Body of pancreas (tissue), 4 donors: Measurements from ENCODE around the gene EEF1G. TPM values are rescaled to one million over a fixed set of nuclear protein-coding genes. Genes with fewer than 3 reads are reported as not detected.

Source experiments
- ATAC-seq: fragments of 150-250 bp; one replicate; pipeline ENCODE4 v1.9.1; 2016
- DNase-seq, 4 donors: peaks; one replicate each; pipeline ENCODE4 v3.0.0-alpha.2; 2019
- H3K27ac ChIP-seq, 4 donors: fragments of 200-600 bp; sonication (generic); 1 replicate in 3 of 4; 2 replicates in 1 of 4; pipeline versions ENCODE4 v1.5.1 to v1.6.1; 2016 to 2019; ENCODE audit warnings: mild to moderate bottlenecking in 1 of 4, mixed read lengths in 1 of 4, moderate library complexity in 1 of 4
- H3K27me3 ChIP-seq, 2 donors: fragments of 200-600 bp; sonication (generic); one replicate each; pipeline ENCODE4 v1.6.0; 2016; ENCODE audit warnings: mild to moderate bottlenecking in 1 of 2
- H3K36me3 ChIP-seq, 2 donors: fragments of 200-600 bp; sonication (generic); replicated peaks in 1 of 2; 2 replicates each; pipeline ENCODE4 v1.5.1; 2016; ENCODE audit warnings: low read depth in 2 of 2; ENCODE audit not compliant: insufficient read depth in 1 of 2
- H3K4me1 ChIP-seq: fragments of 200-600 bp; sonication (generic); one replicate; pipeline ENCODE4 v1.6.0; 2016
- H3K4me3 ChIP-seq, 2 donors: fragments of 200-600 bp; sonication (generic); 1 replicate in 1 of 2; 2 replicates in 1 of 2; pipeline ENCODE4 v1.5.1; 2016 to 2019
- H3K9me3 ChIP-seq, 3 donors: fragments of 200-600 bp; sonication (generic); 1 replicate in 2 of 3; 2 replicates in 1 of 3; pipeline ENCODE4 v1.5.1; 2016
- POLR2A ChIP-seq, 3 donors: fragments of 450-650 bp; IDR thresholded peaks; one replicate each; pipeline ENCODE4 v1.6.1; 2016; ENCODE audit warnings: antibody characterized with exemption in 3 of 3, mild to moderate bottlenecking in 2 of 3
- WGBS, 2 donors: methylation state at CpG; one replicate each; pipeline ENCODE4 v1.1.5; 2017; 5-methylcytosine and 5-hydroxymethylcytosine counted together
- intact Hi-C: fragments of 100-400 bp; cut with DNase I; formaldehyde crosslinking; loops from one replicate; pipeline ENCODE4 v1.15.1; 2023
- total RNA-seq, 2 donors: library from RNA; depleted of rRNA; stranded (reverse); fragments of >200 nt; gene quantifications; one replicate each; pipeline ENCODE4 v1.1.0, GENCODE V29; 2016
- TF ChIP-seq, protein P1 (sequence below), 7 experiments: fragments of 450-650 bp in 4 of 7; fragments of 200-600 bp in 3 of 7; sonication (generic) in 3 of 7; IDR thresholded peaks; one replicate each; pipeline ENCODE4 v1.5.1; 2016 to 2019; ENCODE audit warnings: antibody characterized with exemption in 7 of 7

The EEF1G gene
- total RNA-seq, 2 donors from 2014 or later = 893 to 1,161 TPM

DNA sequence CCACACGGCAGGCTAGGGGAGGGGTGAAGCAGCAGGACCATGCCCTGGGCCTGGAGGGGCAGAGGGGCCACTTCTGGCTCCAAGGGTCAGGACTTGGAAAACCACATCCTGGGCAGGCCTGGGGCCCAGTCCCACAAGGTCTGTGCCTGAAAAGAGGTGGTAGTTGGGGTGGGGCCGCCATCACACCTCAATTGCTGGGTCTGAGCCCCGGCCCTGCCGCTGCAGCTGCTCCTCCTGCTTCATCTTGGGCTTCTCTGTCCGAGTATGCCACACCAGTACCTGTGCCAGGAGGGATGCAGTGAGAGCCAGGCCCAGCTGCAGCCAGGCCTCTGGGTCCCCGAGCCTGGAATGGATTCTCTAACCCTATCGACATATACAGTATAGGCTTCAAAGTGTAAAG, 41.8 kb upstream of the EEF1G start:
- WGBS, 2 donors = 73 to 89% methylated on average over 3 to 7 of the region's 7 CpGs
- intact Hi-C loops = no loop called here
- no peak overlapping the region for H3K4me3 ChIP-seq

GRCh38 chr11:62614275-62614674, 40.6 kb upstream of the EEF1G start:
- no peak for TF ChIP-seq POLR2A (IDR thresholded peaks at IDR 0.05)
- TF ChIP-seq, protein P1, sequence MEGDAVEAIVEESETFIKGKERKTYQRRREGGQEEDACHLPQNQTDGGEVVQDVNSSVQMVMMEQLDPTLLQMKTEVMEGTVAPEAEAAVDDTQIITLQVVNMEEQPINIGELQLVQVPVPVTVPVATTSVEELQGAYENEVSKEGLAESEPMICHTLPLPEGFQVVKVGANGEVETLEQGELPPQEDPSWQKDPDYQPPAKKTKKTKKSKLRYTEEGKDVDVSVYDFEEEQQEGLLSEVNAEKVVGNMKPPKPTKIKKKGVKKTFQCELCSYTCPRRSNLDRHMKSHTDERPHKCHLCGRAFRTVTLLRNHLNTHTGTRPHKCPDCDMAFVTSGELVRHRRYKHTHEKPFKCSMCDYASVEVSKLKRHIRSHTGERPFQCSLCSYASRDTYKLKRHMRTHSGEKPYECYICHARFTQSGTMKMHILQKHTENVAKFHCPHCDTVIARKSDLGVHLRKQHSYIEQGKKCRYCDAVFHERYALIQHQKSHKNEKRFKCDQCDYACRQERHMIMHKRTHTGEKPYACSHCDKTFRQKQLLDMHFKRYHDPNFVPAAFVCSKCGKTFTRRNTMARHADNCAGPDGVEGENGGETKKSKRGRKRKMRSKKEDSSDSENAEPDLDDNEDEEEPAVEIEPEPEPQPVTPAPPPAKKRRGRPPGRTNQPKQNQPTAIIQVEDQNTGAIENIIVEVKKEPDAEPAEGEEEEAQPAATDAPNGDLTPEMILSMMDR (IDR thresholded peaks at IDR 0.05) = no peak
- H3K27ac ChIP-seq = peak overlapping the region in 2 of 4 donors; percentile 11 to 94
- 72% methylated on average over 7 to 8 of the region's 8 CpGs for WGBS, 2 donors
- peaks cover 22% of the 10 kb centered on the region for H3K4me1 ChIP-seq
- H3K4me3 ChIP-seq = no peak overlapping the region
- intact Hi-C loops = no loop called here
- peaks cover 0 to 3% of the 10 kb centered on the region in 2 donors for H3K36me3 ChIP-seq
- DNase-seq = peak in 2 of 4 donors; percentile 22 to 65
- no peaks in the 10 kb centered on the region for H3K27me3 ChIP-seq
- H3K9me3 ChIP-seq = no peaks in the 10 kb centered on the region
- ATAC-seq = no peak

More for the DNA sequence above, 41.8 kb upstream of the EEF1G start:
- peaks cover 26% of the 10 kb centered on the region for H3K4me1 ChIP-seq
- H3K27me3 ChIP-seq = no peaks in the 10 kb centered on the region
- peaks cover 0 to 3% of the 10 kb centered on the region in 2 donors for H3K36me3 ChIP-seq
- TF ChIP-seq, protein P1 (IDR thresholded peaks at IDR 0.05) = no peak
- no peak for TF ChIP-seq POLR2A (IDR thresholded peaks at IDR 0.05)
- no peak overlapping the region for H3K27ac ChIP-seq
- no peak for DNase-seq
- H3K9me3 ChIP-seq = no peaks in the 10 kb centered on the region
- ATAC-seq = no peak

- Histone ChIP-seq H3K27ac (peak overlapping the region; percentile 82 to 96 (median 88)), H3K9me3 (no peaks in the 10 kb centered on the region), H3K36me3 (peaks cover 0 to 3% of the 10 kb centered on the region in 2 donors), H3K4me1 (peaks cover 22% of the 10 kb centered on the region), H3K4me3 (no peak overlapping the region), H3K27me3 (no peaks in the 10 kb centered on the region)
- no peak for ATAC-seq
- TF ChIP-seq POLR2A (IDR thresholded peaks at IDR 0.05) = no peak
- TF ChIP-seq, protein P1 (IDR thresholded peaks at IDR 0.05) = no peak
- WGBS, 2 donors = 20 to 38% methylated on average over 3 to 14 of the region's 15 CpGs
- DNase-seq = peak in 1 of 4 donors; percentile 60
- intact Hi-C loops = no loop called here
These were observed 39.6 kb upstream of the EEF1G start for GRCh38 chr11:62613291-62613778.

- no peaks in the 10 kb centered on the region for H3K9me3 ChIP-seq
- H3K4me3 ChIP-seq = peak within 1 kb of the TSS; percentile 54 to 64
- WGBS, 2 donors = 4 to 10% methylated on average over 2 to 57 of the region's 91 CpGs
- TF ChIP-seq POLR2A (IDR thresholded peaks at IDR 0.05) = peak in 2 of 3 donors; percentile 8 to 28
- TF ChIP-seq, protein P1 (IDR thresholded peaks at IDR 0.05) = peak; percentile 67 to 97 (median 95)
- H3K4me1 ChIP-seq = peaks cover 22% of the 10 kb centered on the region
- no peaks in the 10 kb centered on the region for H3K27me3 ChIP-seq
- DNase-seq (peak; percentile 83 to 89 (median 85)), ATAC-seq (peak; percentile 79)
- intact Hi-C loops = no loop called here
- peak within 1 kb of the TSS; percentile 82 to 96 (median 88) for H3K27ac ChIP-seq
- H3K36me3 ChIP-seq = peaks cover 0 to 3% of the 10 kb centered on the region in 2 donors
These were observed 38.9 kb upstream of the EEF1G start, which contains the start of the genes EML3 and ROM1 for GRCh38 chr11:62612366-62613290. Gene EML3 (minus strand): TSS chr11:62612775. CDS start chr11:62612457, 318 bp downstream. Gene ROM1 (plus strand): TSS chr11:62613257. CDS start chr11:62613282, 25 bp downstream.
